ENCODE measurements around the gene COL10A1. TPM values are rescaled to one million over a fixed set of nuclear protein-coding genes. Genes with fewer than 3 reads are reported as not detected.
A peak's percentile ranks its signal among the peaks of the same experiment; 100 is the strongest.

COL10A1 gene
- total and polyA plus RNA-seq, 5 donors from 2014 or later, result not detected

- H3K27ac Mint-ChIP-seq, result no peak overlapping the region
- peaks cover 19% of the 10 kb centered on the region for H3K36me3 Mint-ChIP-seq
- H3K27me3 Mint-ChIP-seq, result no peaks in the 10 kb centered on the region
- H3K9me3 Mint-ChIP-seq, result no peaks in the 10 kb centered on the region
- peaks cover 0 to 5% (median 0%) of the 10 kb centered on the region in 4 donors for H3K4me1 Mint-ChIP-seq
- Histone ChIP-seq H3K36me3 (ENCODE audit: control insufficient read depth, insufficient read depth, low read length) (peaks cover 2% of the 10 kb centered on the region), H3K27me3 (ENCODE audit: control insufficient read depth, insufficient read depth, low read length) (no peaks in the 10 kb centered on the region), H3K4me3 (ENCODE audit: low read depth, low read length) (no peak overlapping the region), H3K27ac (ENCODE audit: insufficient read depth, low read length, poor library complexity, severe bottlenecking) (no peak overlapping the region), H3K4me1 (ENCODE audit: control insufficient read depth, insufficient read depth, low read length, poor library complexity, severe bottlenecking) (no peaks in the 10 kb centered on the region), H3K9me3 (ENCODE audit: control insufficient read depth in 2 of 2, low read length in 2 of 2) (no peaks in the 10 kb centered on the region)
- DNase-seq, result no peak
- H3K4me3 Mint-ChIP-seq, result no peak overlapping the region
- no peak for ATAC-seq (ENCODE audit: low read depth in 2 of 2)
Measured at GRCh38 chr6:116145803-116146675, 20.1 kb upstream of the COL10A1 start.

DNA sequence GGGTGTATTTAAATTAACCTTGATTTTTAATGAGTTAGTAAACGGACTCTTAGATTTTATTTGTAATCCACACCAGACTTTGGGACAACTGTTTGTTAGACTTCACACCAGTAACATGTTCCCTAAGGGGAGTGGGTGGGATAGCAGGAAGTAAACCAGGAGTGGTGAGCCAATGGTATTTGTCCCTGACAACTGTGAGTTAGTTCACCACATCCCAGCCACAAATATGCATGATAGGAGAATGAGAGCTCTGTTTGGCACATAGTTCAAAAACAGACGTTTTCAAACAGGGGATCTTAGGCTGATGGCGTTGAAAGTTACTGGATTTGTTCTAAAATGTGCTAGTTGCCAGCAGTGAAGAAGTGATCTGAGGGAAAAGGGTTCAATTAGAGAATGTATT, 18.7 kb upstream of the COL10A1 start:
- Mint-ChIP-seq H3K27me3 (no peaks in the 10 kb centered on the region), H3K36me3 (peaks cover 24% of the 10 kb centered on the region), H3K4me1 (peaks cover 0 to 5% (median 0%) of the 10 kb centered on the region in 4 donors), H3K4me3 (no peak overlapping the region), H3K27ac (no peak overlapping the region), H3K9me3 (no peaks in the 10 kb centered on the region)
- H3K27ac ChIP-seq (ENCODE audit: insufficient read depth, low read length, poor library complexity, severe bottlenecking), result no peak overlapping the region
- H3K4me1 ChIP-seq (ENCODE audit: control insufficient read depth, insufficient read depth, low read length, poor library complexity, severe bottlenecking), result no peaks in the 10 kb centered on the region
- H3K36me3 ChIP-seq (ENCODE audit: control insufficient read depth, insufficient read depth, low read length), result peaks cover 4% of the 10 kb centered on the region
- DNase-seq, result no peak
- H3K9me3 ChIP-seq (ENCODE audit: control insufficient read depth in 2 of 2, low read length in 2 of 2), result no peaks in the 10 kb centered on the region
- no peak for ATAC-seq (ENCODE audit: low read depth in 2 of 2)
- no peak overlapping the region for H3K4me3 ChIP-seq (ENCODE audit: low read depth, low read length)
- H3K27me3 ChIP-seq (ENCODE audit: control insufficient read depth, insufficient read depth, low read length), result no peaks in the 10 kb centered on the region

GRCh38 chr6:116139917-116140316, 14.0 kb upstream of the COL10A1 start:
- Mint-ChIP-seq H3K4me1 (peaks cover 0 to 15% (median 7%) of the 10 kb centered on the region in 4 donors), H3K36me3 (peaks cover 29% of the 10 kb centered on the region)
- no peak overlapping the region for H3K27ac ChIP-seq (ENCODE audit: insufficient read depth, low read length, poor library complexity, severe bottlenecking)

GRCh38 chr6:116136933-116137340, 11.0 kb upstream of the COL10A1 start:
- H3K27me3 Mint-ChIP-seq, result no peaks in the 10 kb centered on the region
- peak; percentile 8 to 11 for ATAC-seq (ENCODE audit: low read depth in 2 of 2)
- Histone ChIP-seq H3K4me1 (ENCODE audit: control insufficient read depth, insufficient read depth, low read length, poor library complexity, severe bottlenecking) (no peaks in the 10 kb centered on the region), H3K27ac (ENCODE audit: insufficient read depth, low read length, poor library complexity, severe bottlenecking) (no peak overlapping the region), H3K9me3 (ENCODE audit: control insufficient read depth in 2 of 2, low read length in 2 of 2) (no peaks in the 10 kb centered on the region), H3K27me3 (ENCODE audit: control insufficient read depth, insufficient read depth, low read length) (no peaks in the 10 kb centered on the region), H3K36me3 (ENCODE audit: control insufficient read depth, insufficient read depth, low read length) (peaks cover 3% of the 10 kb centered on the region), H3K4me3 (ENCODE audit: low read depth, low read length) (no peak overlapping the region)
- no peak overlapping the region for H3K4me3 Mint-ChIP-seq
- H3K27ac Mint-ChIP-seq, result peak overlapping the region in 1 of 3 donors; percentile 16
- peaks cover 0 to 15% (median 8%) of the 10 kb centered on the region in 4 donors for H3K4me1 Mint-ChIP-seq
- peaks cover 38% of the 10 kb centered on the region for H3K36me3 Mint-ChIP-seq
- H3K9me3 Mint-ChIP-seq, result peaks cover 0 to 1% (median 0%) of the 10 kb centered on the region in 7 donors
- DNase-seq, result peak in 1 of 3 donors; percentile 41

More at GRCh38 chr6:116139917-116140316, 14.0 kb upstream of the COL10A1 start:
- DNase-seq, result no peak
- Mint-ChIP-seq H3K9me3 (peaks cover 0 to 1% (median 0%) of the 10 kb centered on the region in 7 donors), H3K4me3 (no peak overlapping the region), H3K27me3 (no peaks in the 10 kb centered on the region), H3K27ac (no peak overlapping the region)
- H3K4me3 ChIP-seq (ENCODE audit: low read depth, low read length), result no peak overlapping the region
- peaks cover 4% of the 10 kb centered on the region for H3K36me3 ChIP-seq (ENCODE audit: control insufficient read depth, insufficient read depth, low read length)
- H3K4me1 ChIP-seq (ENCODE audit: control insufficient read depth, insufficient read depth, low read length, poor library complexity, severe bottlenecking), result no peaks in the 10 kb centered on the region
- H3K9me3 ChIP-seq (ENCODE audit: control insufficient read depth in 2 of 2, low read length in 2 of 2), result no peaks in the 10 kb centered on the region
- H3K27me3 ChIP-seq (ENCODE audit: control insufficient read depth, insufficient read depth, low read length), result no peaks in the 10 kb centered on the region
- ATAC-seq (ENCODE audit: low read depth in 2 of 2), result no peak

DNA sequence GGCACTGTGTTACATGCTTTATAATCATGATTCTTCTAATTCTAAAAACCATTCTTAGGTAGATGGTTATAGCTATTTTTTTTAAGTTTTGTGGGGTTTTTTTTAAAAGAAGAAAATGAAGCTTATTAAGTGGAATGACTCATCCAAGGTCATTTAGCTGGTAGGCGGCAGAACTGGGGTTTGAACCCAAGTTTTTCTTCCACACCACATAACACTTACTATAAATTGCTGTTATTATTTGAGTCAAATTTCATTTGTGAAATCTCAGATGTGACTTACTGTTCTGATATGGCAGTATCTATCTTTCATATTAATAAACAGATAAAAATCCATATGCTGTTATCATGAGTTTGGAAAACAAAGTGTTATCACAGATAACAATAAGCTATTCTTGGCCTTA, 10.4 kb upstream of the COL10A1 start:
- Mint-ChIP-seq H3K9me3 (peaks cover 0 to 1% (median 0%) of the 10 kb centered on the region in 7 donors), H3K4me3 (no peak overlapping the region), H3K27me3 (no peaks in the 10 kb centered on the region)

GRCh38 chr6:116133453-116133852, 7.5 kb upstream of the COL10A1 start:
- H3K9me3 Mint-ChIP-seq, result peaks cover 0 to 1% (median 0%) of the 10 kb centered on the region in 7 donors
- peaks cover 33% of the 10 kb centered on the region for H3K36me3 Mint-ChIP-seq
- H3K27ac Mint-ChIP-seq, result no peak overlapping the region
- H3K27ac ChIP-seq (ENCODE audit: insufficient read depth, low read length, poor library complexity, severe bottlenecking), result no peak overlapping the region
- H3K4me3 Mint-ChIP-seq, result no peak overlapping the region
- ATAC-seq (ENCODE audit: low read depth in 2 of 2) (no peak), DNase-seq (no peak)
- no peak overlapping the region for H3K4me3 ChIP-seq (ENCODE audit: low read depth, low read length)
- H3K4me1 ChIP-seq (ENCODE audit: control insufficient read depth, insufficient read depth, low read length, poor library complexity, severe bottlenecking), result no peaks in the 10 kb centered on the region
- H3K27me3 Mint-ChIP-seq, result no peaks in the 10 kb centered on the region
- no peaks in the 10 kb centered on the region for H3K9me3 ChIP-seq (ENCODE audit: control insufficient read depth in 2 of 2, low read length in 2 of 2)
- H3K4me1 Mint-ChIP-seq, result peaks cover 6 to 13% (median 11%) of the 10 kb centered on the region in 4 donors
- no peaks in the 10 kb centered on the region for H3K36me3 ChIP-seq (ENCODE audit: control insufficient read depth, insufficient read depth, low read length)
- no peaks in the 10 kb centered on the region for H3K27me3 ChIP-seq (ENCODE audit: control insufficient read depth, insufficient read depth, low read length)

More for the DNA sequence above, 10.4 kb upstream of the COL10A1 start:
- ATAC-seq (ENCODE audit: low read depth in 2 of 2) (no peak), DNase-seq (no peak)
- Histone ChIP-seq H3K27ac (ENCODE audit: insufficient read depth, low read length, poor library complexity, severe bottlenecking) (no peak overlapping the region), H3K9me3 (ENCODE audit: control insufficient read depth in 2 of 2, low read length in 2 of 2) (no peaks in the 10 kb centered on the region), H3K27me3 (ENCODE audit: control insufficient read depth, insufficient read depth, low read length) (no peaks in the 10 kb centered on the region), H3K4me3 (ENCODE audit: low read depth, low read length) (no peak overlapping the region), H3K4me1 (ENCODE audit: control insufficient read depth, insufficient read depth, low read length, poor library complexity, severe bottlenecking) (no peaks in the 10 kb centered on the region), H3K36me3 (ENCODE audit: control insufficient read depth, insufficient read depth, low read length) (peaks cover 3% of the 10 kb centered on the region)
- Mint-ChIP-seq H3K27ac (no peak overlapping the region), H3K36me3 (peaks cover 41% of the 10 kb centered on the region), H3K4me1 (peaks cover 0 to 15% (median 8%) of the 10 kb centered on the region in 4 donors)

DNA sequence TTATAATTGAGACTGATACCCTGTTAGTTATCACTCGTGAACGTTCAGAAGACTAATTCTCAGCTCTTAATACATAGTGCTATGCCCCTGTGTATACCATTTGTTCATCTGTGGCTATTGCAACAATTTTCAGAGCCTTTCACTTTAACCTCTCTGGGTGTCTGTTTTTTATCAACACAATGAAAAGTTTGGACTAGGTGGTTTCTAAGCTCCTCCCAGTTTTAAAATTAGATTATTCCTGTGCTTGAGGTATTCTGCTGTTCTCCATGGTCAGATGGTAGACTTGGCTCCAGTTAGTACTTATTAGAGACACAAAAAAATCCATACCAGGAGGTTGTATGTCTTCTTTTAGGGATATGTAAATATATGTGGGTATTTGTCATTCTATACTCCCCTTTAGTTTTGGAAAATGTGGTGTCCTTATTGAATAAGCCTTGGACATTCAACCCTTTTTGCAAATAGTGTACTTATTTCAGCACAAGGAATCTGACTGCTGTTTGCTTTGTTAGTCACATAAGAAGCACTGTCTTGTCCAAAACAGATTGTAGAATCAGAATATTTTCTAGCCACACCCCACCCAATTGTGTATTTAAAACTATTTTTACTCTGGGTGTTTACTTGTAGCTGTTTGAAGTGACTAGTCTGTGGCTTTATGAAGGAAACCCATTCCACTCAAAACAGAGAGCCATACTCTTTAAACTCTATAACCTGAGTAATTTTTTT, 2.0 kb upstream of the COL10A1 start:
- H3K4me3 ChIP-seq (ENCODE audit: low read depth, low read length), result no peak overlapping the region
- peaks cover 2% of the 10 kb centered on the region for H3K36me3 ChIP-seq (ENCODE audit: control insufficient read depth, insufficient read depth, low read length)
- H3K27me3 ChIP-seq (ENCODE audit: control insufficient read depth, insufficient read depth, low read length), result no peaks in the 10 kb centered on the region
- no peaks in the 10 kb centered on the region for H3K27me3 Mint-ChIP-seq
- H3K9me3 ChIP-seq (ENCODE audit: control insufficient read depth in 2 of 2, low read length in 2 of 2), result no peaks in the 10 kb centered on the region
- peaks cover 9 to 19% (median 12%) of the 10 kb centered on the region in 4 donors for H3K4me1 Mint-ChIP-seq
- peaks cover 21% of the 10 kb centered on the region for H3K36me3 Mint-ChIP-seq
- no peak overlapping the region for H3K27ac ChIP-seq (ENCODE audit: insufficient read depth, low read length, poor library complexity, severe bottlenecking)
- DNase-seq (no peak), ATAC-seq (ENCODE audit: low read depth in 2 of 2) (no peak)
- peak overlapping the region in 1 of 4 donors; percentile 43 for H3K4me3 Mint-ChIP-seq
- H3K4me1 ChIP-seq (ENCODE audit: control insufficient read depth, insufficient read depth, low read length, poor library complexity, severe bottlenecking), result peaks cover 6% of the 10 kb centered on the region
- no peaks in the 10 kb centered on the region for H3K9me3 Mint-ChIP-seq
- H3K27ac Mint-ChIP-seq, result no peak overlapping the region

Measured in CD4-positive, CD25-positive, alpha-beta regulatory T cell (primary cell).